GM19239 (cell line): Measurements from ENCODE around the gene TAB3.
"Not testable (repeated sequence)": the region's sequence is repeated elsewhere in the genome, so short reads cannot be mapped to it uniquely, and the experiment has no call there.

ENCODE experiments used
- DNase-seq: peaks from one replicate; pipeline ENCODE4 v3.0.0; 2011; ENCODE audit warnings: low spot score; ENCODE audit not compliant: insufficient read length
- FAIRE-seq: peaks from 2 replicates; lab custom pipeline; 2011; peaks lifted over from hg19 to GRCh38; lab: Jason Lieb, UNC

The TAB3 gene

GRCh38 chrX:30822068-30822681, 66.9 kb downstream of the TAB3 start:
- FAIRE-seq, result no peak

GRCh38 chrX:30821116-30821515, 67.9 kb downstream of the TAB3 start:
- FAIRE-seq, result no peak
- DNase-seq, result no peak

More at GRCh38 chrX:30822068-30822681, 66.9 kb downstream of the TAB3 start:
- no peak for DNase-seq

- FAIRE-seq (peak; percentile 83), DNase-seq (no peak)
These were observed 70.0 kb downstream of the TAB3 start for GRCh38 chrX:30819080-30819479.

- DNase-seq, result no peak
- peak; percentile 4 for FAIRE-seq
These were observed 73.0 kb downstream of the TAB3 start for GRCh38 chrX:30816079-30816478.

- FAIRE-seq, result peak; percentile 91
- DNase-seq, result no peak
These were observed 74.1 kb downstream of the TAB3 start for GRCh38 chrX:30814978-30815377.

- FAIRE-seq (peak; percentile 99), DNase-seq (no peak)
These were observed 76.7 kb downstream of the TAB3 start for GRCh38 chrX:30812326-30812725.

- DNase-seq, result no peak
- FAIRE-seq, result no peak
These were observed 82.8 kb downstream of the TAB3 start for GRCh38 chrX:30806187-30806728.

- no peak for FAIRE-seq
These were observed 84.6 kb downstream of the TAB3 start for GRCh38 chrX:30804462-30804861.

GRCh38 chrX:30800901-30801300, 88.2 kb downstream of the TAB3 start:
- FAIRE-seq, result no peak
- DNase-seq, result no peak

More at GRCh38 chrX:30804462-30804861, 84.6 kb downstream of the TAB3 start:
- no peak for DNase-seq

GRCh38 chrX:30799327-30799726, 89.7 kb downstream of the TAB3 start:
- no peak for FAIRE-seq
- DNase-seq, result no peak

GRCh38 chrX:30798810-30799209, 90.2 kb downstream of the TAB3 start:
- DNase-seq (no peak), FAIRE-seq (no peak)

GRCh38 chrX:30797301-30797700, 91.8 kb downstream of the TAB3 start:
- not testable (repeated sequence) for DNase-seq, FAIRE-seq

- FAIRE-seq, result no peak
- DNase-seq, result no peak
These were observed 92.8 kb downstream of the TAB3 start for GRCh38 chrX:30795981-30796958.

- no peak for FAIRE-seq
- no peak for DNase-seq
These were observed 94.6 kb downstream of the TAB3 start for GRCh38 chrX:30794497-30794896.

- DNase-seq (no peak), FAIRE-seq (no peak)
These were observed 95.3 kb downstream of the TAB3 start for GRCh38 chrX:30793767-30794103.

GRCh38 chrX:30793075-30793766, 95.8 kb downstream of the TAB3 start:
- FAIRE-seq, result no peak
- DNase-seq, result no peak

- FAIRE-seq (no peak), DNase-seq (no peak)
These were observed 97.5 kb downstream of the TAB3 start for GRCh38 chrX:30791296-30792278.

- no peak for FAIRE-seq
- no peak for DNase-seq
These were observed 102.0 kb downstream of the TAB3 start for GRCh38 chrX:30787012-30787411.

GRCh38 chrX:30786374-30786773, 102.7 kb downstream of the TAB3 start:
- no peak for DNase-seq
- FAIRE-seq, result no peak
